Activated CD4-positive, alpha-beta T cell treated with anti-CD3 and anti-CD28 coated beads, Interleukin-2, amount 50 U/mL, for 1 hour (primary cell): ENCODE data around the gene COMT.

ENCODE experiments used
- DNase-seq: peaks from one replicate; pipeline ENCODE4 v3.0.0-alpha.2; 2020

The COMT gene

GRCh38 chr22:19984201-19984753, 42.7 kb downstream of the COMT start:
- DNase-seq = no peak

DNA sequence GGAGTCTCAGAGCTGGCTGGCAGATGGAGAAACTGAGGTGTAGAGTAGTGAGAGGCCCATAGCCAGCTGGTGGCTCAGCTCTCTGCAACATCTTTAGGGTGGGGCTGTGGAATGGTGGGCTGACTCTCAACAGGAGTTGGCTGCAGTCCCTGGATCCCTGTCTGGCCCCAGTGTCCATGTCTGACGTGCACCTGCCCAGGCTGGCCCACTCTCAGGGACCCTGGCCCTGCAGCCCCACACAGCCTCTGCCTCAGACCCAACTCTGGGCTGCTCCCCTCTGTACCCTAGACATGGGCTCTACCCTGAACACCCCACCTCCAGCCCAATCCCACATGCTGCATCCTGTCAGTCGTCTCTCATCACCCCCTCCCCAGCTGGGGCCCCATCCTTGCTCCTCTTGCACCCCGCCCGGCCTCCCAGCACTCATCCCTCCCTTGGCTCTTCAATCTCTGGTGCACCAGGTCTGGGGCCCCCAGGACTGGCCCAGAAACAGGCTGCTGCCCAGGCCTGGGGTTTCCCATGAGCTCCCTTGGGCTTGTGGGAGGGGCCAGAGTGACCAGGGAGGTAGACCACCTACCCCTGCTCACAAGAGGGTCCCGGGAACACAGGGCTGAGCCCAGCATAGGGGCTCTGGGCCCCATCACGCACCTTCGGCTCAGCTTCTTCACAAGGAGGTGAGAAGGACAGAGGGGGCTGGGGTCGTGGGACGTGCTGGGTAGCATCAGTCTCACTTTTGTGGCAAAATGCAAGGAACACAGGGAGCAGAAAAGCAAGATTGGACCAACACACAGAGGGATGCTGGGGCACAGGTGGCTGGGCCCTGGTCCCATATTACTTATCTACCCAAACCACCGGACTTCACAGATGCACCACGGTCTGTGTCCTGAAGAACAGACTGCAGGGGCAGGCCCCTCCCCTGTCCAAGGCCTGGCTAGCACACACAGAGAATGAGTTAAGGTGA, 43.6 kb downstream of the COMT start:
- DNase-seq = no peak

DNA sequence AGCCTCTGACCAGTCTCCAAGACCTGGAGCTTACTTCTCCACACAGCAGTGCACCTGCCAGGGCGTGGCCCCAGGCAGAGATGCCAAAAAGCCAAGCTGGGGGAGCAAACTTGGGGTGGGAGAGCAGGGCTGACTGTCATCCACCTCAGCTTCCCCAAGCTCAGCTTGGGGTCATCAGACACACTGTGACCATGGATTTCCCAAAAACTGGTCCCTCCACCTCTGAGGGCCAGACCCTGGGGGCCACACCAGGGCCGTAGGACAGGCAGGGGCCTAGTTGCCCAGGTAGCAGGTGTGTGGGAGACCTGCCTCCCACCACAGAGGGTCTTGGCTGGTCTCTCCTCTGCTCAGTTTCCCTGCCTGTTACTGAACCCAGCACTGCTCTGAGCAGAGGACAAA, 44.4 kb downstream of the COMT start:
- DNase-seq = no peak

GRCh38 chr22:19986410-19987341, 45.1 kb downstream of the COMT start:
- DNase-seq = peak; percentile 51

GRCh38 chr22:19987394-19988306, 46.1 kb downstream of the COMT start:
- DNase-seq = no peak

GRCh38 chr22:19988331-19988808, 46.8 kb downstream of the COMT start:
- DNase-seq = no peak

DNA sequence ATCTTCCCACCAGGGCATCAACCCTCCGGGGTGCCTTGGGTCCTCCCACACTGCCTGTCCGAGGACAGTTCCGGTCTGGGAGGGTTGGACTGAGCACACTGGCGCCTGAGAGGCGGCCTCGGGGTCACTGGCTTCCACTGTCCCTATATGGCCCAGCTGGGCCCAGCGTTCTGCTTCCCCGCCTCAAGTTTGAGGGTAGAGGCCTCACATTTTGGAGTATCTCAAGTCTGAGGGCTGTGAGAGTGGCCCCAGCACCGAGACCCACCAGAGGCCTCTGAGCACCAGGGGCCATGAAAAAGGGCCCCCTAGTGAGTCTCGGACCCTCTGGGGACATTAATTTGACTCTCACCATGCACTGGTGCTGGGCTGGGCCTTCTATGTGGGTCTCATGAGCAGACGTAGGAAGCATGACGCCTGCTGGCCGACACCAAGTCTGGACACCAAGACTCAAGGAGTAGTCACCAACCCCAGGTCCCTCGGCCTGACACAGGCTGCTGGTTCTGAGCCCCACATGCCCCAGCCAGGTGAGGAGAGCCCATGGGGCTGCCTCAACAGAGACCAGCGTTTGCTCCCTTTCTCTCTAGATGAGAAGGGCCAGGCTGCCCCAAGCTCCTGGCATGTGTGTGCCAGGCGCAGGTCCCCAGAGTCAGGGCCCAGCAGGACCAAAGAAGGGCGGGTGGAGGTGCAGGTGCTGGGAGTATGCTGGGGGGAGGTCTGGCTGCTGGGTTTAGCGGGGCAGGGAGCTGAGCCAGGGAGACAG, 47.6 kb downstream of the COMT start:
- DNase-seq = no peak

DNA sequence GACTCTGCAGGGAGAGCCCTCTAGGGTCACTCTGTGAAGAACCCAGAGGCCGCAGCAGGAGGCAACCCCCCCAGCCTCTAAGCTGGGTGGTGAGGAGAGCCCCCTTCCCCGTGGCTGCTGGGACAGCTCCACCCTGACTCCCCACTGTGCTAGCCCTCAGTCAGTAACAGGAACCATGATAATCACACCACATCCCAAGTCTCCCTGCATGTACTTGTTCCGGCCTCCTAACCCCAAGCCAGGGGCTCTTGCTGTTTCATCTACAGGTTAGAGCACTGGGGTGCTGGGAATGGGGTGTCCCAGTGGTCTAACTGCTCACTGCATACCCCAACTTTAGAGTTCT, 48.1 kb downstream of the COMT start:
- no peak for DNase-seq

GRCh38 chr22:19990188-19990587, 48.6 kb downstream of the COMT start:
- DNase-seq = no peak

- DNase-seq = no peak
Observed at GRCh38 chr22:19990609-19991394, 49.2 kb downstream of the COMT start.

DNA sequence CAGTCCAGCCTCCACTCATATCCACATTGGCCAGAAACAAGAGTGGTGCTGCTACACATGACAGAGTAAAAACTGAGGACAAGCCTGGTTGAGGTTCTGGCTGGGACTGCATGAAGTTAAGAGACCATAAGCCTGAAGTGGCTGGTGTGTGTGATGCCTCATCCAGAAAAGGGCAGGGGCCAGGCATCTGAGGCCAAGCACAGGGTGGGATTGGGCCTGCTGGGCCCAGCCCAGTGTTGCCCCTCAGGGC, 49.7 kb downstream of the COMT start:
- DNase-seq = no peak

- no peak for DNase-seq
Observed at GRCh38 chr22:19991645-19992451, 50.3 kb downstream of the COMT start.

DNA sequence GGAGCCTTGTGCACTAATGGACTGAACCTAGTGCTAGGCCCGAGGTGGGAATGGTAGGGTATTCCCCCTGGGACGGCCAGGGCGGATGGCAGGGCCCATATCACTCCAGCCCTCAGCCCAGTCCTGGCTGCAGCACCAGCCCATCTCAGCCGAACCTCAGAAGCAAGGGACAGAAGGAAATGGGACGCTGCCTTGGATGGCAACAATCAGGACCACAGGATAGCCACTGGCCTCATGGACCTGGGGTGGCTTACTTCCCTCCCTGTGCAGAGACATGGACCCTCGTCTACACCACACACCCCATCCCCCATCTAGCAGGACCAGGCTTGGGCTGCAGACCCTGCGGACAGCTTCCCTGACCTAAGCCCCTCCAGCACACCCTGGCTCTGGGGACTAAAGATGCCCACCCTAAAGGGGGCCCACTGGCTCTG, 50.9 kb downstream of the COMT start:
- DNase-seq = no peak

- no peak for DNase-seq
Observed at GRCh38 chr22:19992921-19993355, 51.4 kb downstream of the COMT start.

- DNase-seq = no peak
Observed at GRCh38 chr22:19993926-19994325, 52.4 kb downstream of the COMT start.

GRCh38 chr22:19994851-19995610, 53.5 kb downstream of the COMT start:
- DNase-seq = no peak

DNA sequence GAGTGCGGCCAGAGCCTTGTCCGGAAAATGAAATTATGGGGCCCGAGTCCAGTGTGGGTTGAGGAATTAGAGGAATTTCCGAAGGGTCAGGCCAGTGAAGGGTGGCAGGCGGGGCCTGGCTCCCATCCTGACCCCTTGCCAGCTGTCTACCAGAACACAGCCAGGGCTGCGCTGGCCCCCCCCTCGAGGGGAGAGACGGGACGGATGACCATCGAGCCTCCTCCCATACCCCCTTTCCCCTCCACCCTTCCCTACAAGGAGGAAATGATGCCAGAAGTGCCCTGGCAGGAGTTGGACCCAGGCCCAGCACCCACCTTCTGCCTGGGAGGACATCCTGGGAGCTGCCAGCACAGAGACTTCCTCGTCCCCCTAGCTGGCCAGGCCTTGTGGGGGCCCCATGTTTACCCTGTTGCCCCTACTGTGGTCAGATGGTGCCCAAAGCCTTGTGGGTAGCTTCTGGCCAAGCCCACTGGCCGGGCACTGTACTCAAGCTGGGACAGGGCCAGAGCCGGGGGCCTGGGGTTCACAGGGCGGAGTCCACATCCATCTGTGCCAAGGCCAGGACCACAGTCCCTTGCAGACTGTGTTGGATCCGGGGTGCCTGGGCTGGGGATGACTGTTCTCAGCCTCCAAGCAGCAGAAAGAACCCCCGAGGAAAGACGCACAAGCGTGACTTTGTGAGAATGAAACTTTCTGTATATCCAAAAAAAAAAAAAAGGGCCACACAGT, 54.2 kb downstream of the COMT start:
- DNase-seq = no peak

- DNase-seq = no peak
Observed at GRCh38 chr22:19996694-19997384, 55.3 kb downstream of the COMT start.
